Measurements from ENCODE around the gene HPD.

The HPD gene

GRCh38 chr12:121828306-121828705, 30.4 kb downstream of the HPD start:
- no peak for DNase-seq (ENCODE audit: low spot score)

- no peak for DNase-seq (ENCODE audit: low spot score)
These were observed 31.1 kb downstream of the HPD start for GRCh38 chr12:121827351-121828099.

- no peak for DNase-seq (ENCODE audit: low spot score)
These were observed 32.1 kb downstream of the HPD start for GRCh38 chr12:121826318-121827150.

- no peak for DNase-seq (ENCODE audit: low spot score)
These were observed 33.6 kb downstream of the HPD start for GRCh38 chr12:121825041-121825523.

- DNase-seq (ENCODE audit: low spot score): no peak
These were observed 34.9 kb downstream of the HPD start for GRCh38 chr12:121823727-121824115.

- DNase-seq (ENCODE audit: low spot score): no peak
These were observed 35.4 kb downstream of the HPD start for GRCh38 chr12:121823101-121823726.

- no peak for DNase-seq (ENCODE audit: low spot score)
These were observed 36.1 kb downstream of the HPD start for GRCh38 chr12:121822393-121823100.

GRCh38 chr12:121820056-121820455, 38.6 kb downstream of the HPD start:
- DNase-seq (ENCODE audit: low spot score): no peak

- no peak for DNase-seq (ENCODE audit: low spot score)
These were observed 39.3 kb downstream of the HPD start for GRCh38 chr12:121819212-121819949.

GRCh38 chr12:121817648-121818043, 41.0 kb downstream of the HPD start:
- DNase-seq (ENCODE audit: low spot score): no peak

- DNase-seq (ENCODE audit: low spot score): no peak
These were observed 41.6 kb downstream of the HPD start for GRCh38 chr12:121816925-121817647.

GRCh38 chr12:121815263-121815662, 43.4 kb downstream of the HPD start:
- no peak for DNase-seq (ENCODE audit: low spot score)

GRCh38 chr12:121814429-121815119, 44.1 kb downstream of the HPD start:
- DNase-seq (ENCODE audit: low spot score): no peak

GRCh38 chr12:121813951-121814350, 44.7 kb downstream of the HPD start:
- DNase-seq (ENCODE audit: low spot score): no peak

- DNase-seq (ENCODE audit: low spot score): no peak
These were observed 45.5 kb downstream of the HPD start for GRCh38 chr12:121812921-121813896.

GRCh38 chr12:121812320-121812871, 46.3 kb downstream of the HPD start:
- no peak for DNase-seq (ENCODE audit: low spot score)

GRCh38 chr12:121811434-121812319, 47.0 kb downstream of the HPD start:
- DNase-seq (ENCODE audit: low spot score): peak; percentile 57

Measured in CD4-positive, alpha-beta T cell treated with Interleukin-6 at 100 ng/mL for 8 hours (primary cell).